GM21576 (cell line): ENCODE results near the gene HCN4.
A peak's percentile ranks its signal among the peaks of the same experiment; 100 is the strongest.
"Not testable (repeated sequence)": the region's sequence is repeated elsewhere in the genome, so short reads cannot be mapped to it uniquely, and the experiment has no call there.

Source experiments
- ATAC-seq: cut with Tn5 transposase; IDR thresholded peaks from one replicate; pipeline ENCODE4 v1.9.1; 2021; ENCODE audit warnings: mild to moderate bottlenecking, moderate library complexity; ENCODE audit not compliant: unreplicated experiment

Gene HCN4

GRCh38 chr15:73300286-73300685, 68.5 kb downstream of the HCN4 start:
- ATAC-seq, result not testable (repeated sequence)

- ATAC-seq, result no peak
Measured at GRCh38 chr15:73298522-73299245, 70.1 kb downstream of the HCN4 start.

- no peak for ATAC-seq
Measured at GRCh38 chr15:73296609-73297353, 72.0 kb downstream of the HCN4 start.

GRCh38 chr15:73295630-73296286, 73.0 kb downstream of the HCN4 start:
- no peak for ATAC-seq

GRCh38 chr15:73293773-73294172, 75.0 kb downstream of the HCN4 start:
- ATAC-seq, result no peak

- no peak for ATAC-seq
Measured at GRCh38 chr15:73291441-73291840, 77.3 kb downstream of the HCN4 start.

GRCh38 chr15:73287019-73287418, 81.7 kb downstream of the HCN4 start:
- ATAC-seq, result no peak

- no peak for ATAC-seq
Measured at GRCh38 chr15:73286311-73286710, 82.4 kb downstream of the HCN4 start.

- ATAC-seq, result no peak
Measured at GRCh38 chr15:73284090-73284716, 84.6 kb downstream of the HCN4 start.

GRCh38 chr15:73283366-73283962, 85.3 kb downstream of the HCN4 start:
- no peak for ATAC-seq

- ATAC-seq, result no peak
Measured at GRCh38 chr15:73282567-73283365, 86.0 kb downstream of the HCN4 start.

- ATAC-seq, result no peak
Measured at GRCh38 chr15:73275862-73276261, 92.9 kb downstream of the HCN4 start.

GRCh38 chr15:73273181-73274002, 95.4 kb downstream of the HCN4 start:
- ATAC-seq, result peak; percentile 47

GRCh38 chr15:73270366-73271097, 98.2 kb downstream of the HCN4 start:
- ATAC-seq, result no peak
